Immature natural killer cell (primary cell): Measurements from ENCODE around the gene ANO4. TPM values are rescaled to one million over a fixed set of nuclear protein-coding genes. Genes with fewer than 3 reads are reported as not detected.
"Not testable (repeated sequence)": the region's sequence is repeated elsewhere in the genome, so short reads cannot be mapped to it uniquely, and the experiment has no call there.

ENCODE experiments used
- DNase-seq, 3 donors: peaks; one replicate each; pipeline ENCODE4 v3.0.0; 2022; ENCODE audit warnings: mixed read lengths in 1 of 3
- H3K27ac Mint-ChIP-seq, 6 donors: one replicate each; pipeline ENCODE4 v1.8.0; 2020; ENCODE audit warnings: mixed read lengths in 6 of 6, mild to moderate bottlenecking in 5 of 6, inconsistent platforms in 4 of 6, moderate library complexity in 3 of 6
- H3K27me3 Mint-ChIP-seq, 3 donors: one replicate each; pipeline ENCODE4 v1.8.0; 2020 to 2021; ENCODE audit warnings: low read depth in 3 of 3, mild to moderate bottlenecking in 3 of 3, mixed read lengths in 3 of 3, moderate library complexity in 3 of 3, inconsistent platforms in 1 of 3
- H3K36me3 Mint-ChIP-seq, 3 donors: one replicate each; pipeline ENCODE4 v1.8.0; 2020; ENCODE audit warnings: mixed read lengths in 3 of 3, inconsistent platforms in 2 of 3, mild to moderate bottlenecking in 2 of 3
- H3K4me1 Mint-ChIP-seq, 2 donors: one replicate each; pipeline ENCODE4 v1.8.0; 2020; ENCODE audit warnings: inconsistent platforms in 2 of 2, mild to moderate bottlenecking in 2 of 2, mixed read lengths in 2 of 2, moderate library complexity in 1 of 2
- H3K4me3 Mint-ChIP-seq, 5 donors: one replicate each; pipeline ENCODE4 v1.8.0; 2020; ENCODE audit warnings: mild to moderate bottlenecking in 5 of 5, mixed read lengths in 5 of 5, inconsistent platforms in 3 of 5, moderate library complexity in 3 of 5
- H3K9me3 Mint-ChIP-seq, 6 donors: one replicate each; pipeline ENCODE4 v1.8.0; 2020; ENCODE audit warnings: mild to moderate bottlenecking in 6 of 6, mixed read lengths in 6 of 6, inconsistent platforms in 4 of 6, moderate library complexity in 3 of 6
- polyA plus RNA-seq, 3 donors: library from polyadenylated mRNA; unstranded; fragments of 300-500 nt; fragmentation: Illumina TruSeq; gene quantifications; one replicate each; pipeline ENCODE4 v1.2.3, GENCODE V29; 2021

The ANO4 gene
- polyA plus RNA-seq, 3 donors from 2014 or later, result not detected

DNA sequence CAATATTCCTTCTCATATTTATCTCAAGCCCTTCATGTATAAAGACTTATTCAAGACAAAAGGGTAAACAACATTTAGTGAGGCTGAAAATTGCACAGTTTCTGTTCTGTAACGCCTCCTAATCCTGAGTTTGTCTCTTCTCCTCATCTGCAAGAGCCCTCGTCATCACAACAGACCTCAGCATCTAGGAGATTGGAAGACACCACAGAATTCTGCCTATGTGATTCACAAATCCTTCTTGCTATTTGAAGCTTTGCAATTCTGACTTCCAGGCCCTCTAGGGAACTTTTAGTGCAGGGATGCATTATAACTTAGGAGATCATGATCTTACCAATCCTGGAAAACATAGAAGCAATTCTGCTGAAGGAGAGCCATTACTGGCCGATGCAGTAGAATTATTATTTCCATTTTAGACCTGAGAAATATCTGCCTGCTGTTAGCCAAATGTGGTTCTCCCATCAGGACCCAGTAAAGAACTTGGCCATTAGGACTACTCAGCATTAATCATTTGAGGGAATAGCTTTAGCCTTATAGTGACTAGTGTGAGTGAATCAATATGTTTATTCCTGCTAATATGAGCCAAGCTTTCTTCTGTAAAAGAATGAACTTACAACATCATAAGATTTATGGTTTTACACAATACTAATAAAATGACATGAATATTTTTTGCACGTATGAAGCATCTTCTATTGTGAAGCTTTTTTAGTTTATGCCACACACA is 119.5 kb downstream of the ANO4 start:
- no peaks in the 10 kb centered on the region for H3K27me3 Mint-ChIP-seq
- no peaks in the 10 kb centered on the region for H3K36me3 Mint-ChIP-seq
- no peaks in the 10 kb centered on the region for H3K4me1 Mint-ChIP-seq
- no peak for DNase-seq
- H3K9me3 Mint-ChIP-seq, result peaks cover 0 to 4% (median under 1%) of the 10 kb centered on the region in 6 donors
- no peak overlapping the region for H3K27ac Mint-ChIP-seq
- no peak overlapping the region for H3K4me3 Mint-ChIP-seq

DNA sequence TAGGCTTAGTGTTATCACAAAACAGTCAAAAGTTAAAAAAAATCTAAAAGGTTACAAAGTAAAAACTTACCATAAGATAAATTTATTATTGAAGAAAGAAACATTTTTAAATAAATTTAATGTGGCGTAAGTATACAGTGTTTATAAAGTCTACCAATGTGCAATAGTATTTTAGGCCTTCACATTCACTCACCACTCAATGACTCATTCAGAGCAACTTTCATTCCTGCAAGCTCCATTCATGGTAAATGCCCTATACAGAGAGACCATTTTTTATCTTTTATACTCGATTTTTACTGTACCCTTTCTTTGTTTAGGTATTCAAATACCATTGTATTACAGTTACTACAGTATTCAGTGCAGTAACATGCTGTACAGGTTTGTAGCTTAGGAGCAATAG is 124.5 kb downstream of the ANO4 start:
- DNase-seq, result no peak
- no peaks in the 10 kb centered on the region for H3K36me3 Mint-ChIP-seq
- no peak overlapping the region for H3K4me3 Mint-ChIP-seq
- H3K9me3 Mint-ChIP-seq, result peaks cover 0 to 6% (median 2%) of the 10 kb centered on the region in 6 donors
- no peaks in the 10 kb centered on the region for H3K4me1 Mint-ChIP-seq
- H3K27me3 Mint-ChIP-seq, result peaks cover 0 to 4% (median 0%) of the 10 kb centered on the region in 3 donors
- H3K27ac Mint-ChIP-seq, result no peak overlapping the region

DNA sequence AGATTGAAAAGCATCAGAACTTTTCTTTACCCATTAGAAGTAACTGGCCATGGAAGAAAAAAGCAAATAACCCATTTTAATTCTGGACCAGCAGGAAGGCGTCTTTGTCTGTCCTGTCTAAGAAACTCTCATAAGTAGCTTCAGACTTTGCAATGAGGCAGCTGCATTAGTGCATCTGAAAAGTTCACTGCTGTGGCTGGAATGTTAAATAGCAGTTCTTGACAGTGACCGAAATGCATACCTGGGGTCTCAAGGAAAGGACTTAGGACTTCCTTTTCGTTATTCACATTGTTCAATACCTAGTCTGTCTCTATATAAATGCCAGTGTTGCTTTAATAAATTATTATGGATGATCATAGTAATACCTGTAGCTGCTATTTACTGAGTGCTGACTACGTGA is 125.9 kb downstream of the ANO4 start:
- Mint-ChIP-seq H3K27me3 (peaks cover 0 to 4% (median 0%) of the 10 kb centered on the region in 3 donors), H3K4me3 (no peak overlapping the region), H3K36me3 (no peaks in the 10 kb centered on the region), H3K9me3 (peaks cover 0 to 6% (median 2%) of the 10 kb centered on the region in 6 donors), H3K27ac (no peak overlapping the region), H3K4me1 (no peaks in the 10 kb centered on the region)
- no peak for DNase-seq

DNA sequence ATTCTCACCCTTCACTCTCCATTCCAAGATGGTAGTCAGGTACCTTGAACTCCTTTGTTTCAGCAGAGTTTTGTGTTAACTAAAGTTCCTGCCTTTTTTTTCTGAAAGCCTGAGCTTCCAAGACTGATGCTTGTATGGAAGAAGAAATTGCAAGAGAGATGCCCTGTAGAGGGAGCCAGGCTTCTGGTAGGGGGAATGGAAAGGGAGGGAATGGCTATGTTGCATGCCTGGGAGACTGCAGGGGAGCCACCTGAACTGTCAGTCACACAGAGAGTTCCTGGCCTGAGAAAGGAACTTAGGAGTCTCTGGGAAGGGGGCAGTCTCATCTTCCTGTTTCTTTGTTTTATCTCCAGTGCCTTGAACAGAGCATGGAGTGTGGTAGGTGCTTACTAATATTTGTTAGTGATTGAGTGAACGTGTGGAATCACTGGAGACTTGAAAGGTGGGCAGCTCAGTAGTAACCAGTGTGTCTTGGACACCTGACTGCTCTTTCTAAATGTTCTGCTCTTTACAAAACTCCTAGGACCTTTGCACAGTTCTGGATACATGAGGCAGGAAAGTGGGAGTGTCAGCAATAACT is 132.2 kb downstream of the ANO4 start:
- DNase-seq, result no peak
- H3K27me3 Mint-ChIP-seq, result peaks cover 0 to 2% (median 0%) of the 10 kb centered on the region in 3 donors
- H3K4me1 Mint-ChIP-seq, result no peaks in the 10 kb centered on the region
- no peak overlapping the region for H3K4me3 Mint-ChIP-seq
- no peaks in the 10 kb centered on the region for H3K36me3 Mint-ChIP-seq
- H3K9me3 Mint-ChIP-seq, result peaks cover 0 to 6% (median 2%) of the 10 kb centered on the region in 6 donors
- no peak overlapping the region for H3K27ac Mint-ChIP-seq

DNA sequence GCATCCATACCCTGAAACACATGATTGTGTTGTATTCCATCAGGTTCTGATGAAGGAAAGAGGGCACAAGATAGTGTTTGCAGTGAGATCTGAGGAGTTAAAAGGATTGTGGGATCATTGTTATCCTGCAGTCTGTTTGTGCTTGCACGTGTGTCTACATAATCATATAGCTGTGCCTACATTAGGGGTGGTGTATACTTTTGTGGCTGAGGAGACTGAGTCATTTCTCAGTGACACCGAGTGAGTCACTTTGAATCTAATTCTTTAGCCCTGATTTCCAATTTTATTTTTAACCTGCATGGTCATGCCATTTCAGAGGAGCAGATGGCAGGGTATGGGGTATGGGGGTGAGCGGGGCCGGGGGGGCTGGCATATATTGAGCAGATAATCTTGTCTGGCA is 133.2 kb downstream of the ANO4 start:
- no peak for DNase-seq
- Mint-ChIP-seq H3K36me3 (no peaks in the 10 kb centered on the region), H3K27ac (no peak overlapping the region), H3K9me3 (peaks cover 0 to 15% (median 2%) of the 10 kb centered on the region in 6 donors), H3K4me3 (no peak overlapping the region), H3K27me3 (peaks cover 0 to 2% (median 0%) of the 10 kb centered on the region in 3 donors), H3K4me1 (no peaks in the 10 kb centered on the region)

DNA sequence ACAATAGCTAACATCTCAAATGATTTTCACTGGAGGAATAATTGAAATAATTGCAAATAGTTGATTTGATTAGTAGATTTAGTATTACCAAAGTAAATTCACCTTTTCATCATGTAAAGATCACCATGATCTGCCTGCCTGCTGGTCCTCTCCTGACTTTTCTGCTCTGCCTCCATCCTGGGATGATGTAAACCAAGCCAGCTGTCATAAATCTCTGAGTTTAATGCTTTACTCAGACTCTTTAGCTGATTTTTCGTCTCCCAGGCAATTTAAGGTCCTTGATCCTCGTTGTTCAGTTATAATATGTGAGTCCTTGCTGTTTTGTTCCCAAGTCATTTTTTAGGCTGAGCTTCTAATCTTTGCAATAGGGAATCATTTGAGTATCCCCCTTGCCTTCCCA is 138.0 kb downstream of the ANO4 start:
- Mint-ChIP-seq H3K9me3 (peaks cover 0 to 24% (median 9%) of the 10 kb centered on the region in 6 donors), H3K4me1 (no peaks in the 10 kb centered on the region), H3K4me3 (no peak overlapping the region), H3K36me3 (no peaks in the 10 kb centered on the region), H3K27ac (no peak overlapping the region), H3K27me3 (peaks cover 0 to 1% (median 0%) of the 10 kb centered on the region in 3 donors)
- DNase-seq, result no peak

DNA sequence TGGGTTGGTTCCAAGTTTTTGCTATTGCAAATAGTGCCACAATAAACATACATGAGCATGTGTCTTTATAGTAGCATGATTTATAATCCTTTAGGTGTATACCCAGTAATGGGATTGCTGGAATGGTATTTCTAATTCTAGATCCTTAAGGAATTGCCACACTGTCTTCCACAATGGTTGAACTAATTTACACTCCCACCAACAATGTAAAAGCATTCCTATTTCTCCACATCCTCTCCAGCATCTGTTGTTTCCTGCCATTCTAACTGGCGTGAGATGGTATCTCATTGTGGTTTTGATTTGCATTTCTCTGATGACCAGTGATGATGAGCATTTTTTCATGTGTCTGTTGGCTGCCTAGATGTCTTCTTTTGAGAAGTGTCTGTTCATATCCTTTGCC is 139.0 kb downstream of the ANO4 start:
- H3K36me3 Mint-ChIP-seq, H3K27ac Mint-ChIP-seq, DNase-seq, H3K27me3 Mint-ChIP-seq, H3K4me3 Mint-ChIP-seq, H3K4me1 Mint-ChIP-seq: not testable (repeated sequence)
- H3K9me3 Mint-ChIP-seq, result peaks cover 0 to 31% (median 9%) of the 10 kb centered on the region in 6 donors

DNA sequence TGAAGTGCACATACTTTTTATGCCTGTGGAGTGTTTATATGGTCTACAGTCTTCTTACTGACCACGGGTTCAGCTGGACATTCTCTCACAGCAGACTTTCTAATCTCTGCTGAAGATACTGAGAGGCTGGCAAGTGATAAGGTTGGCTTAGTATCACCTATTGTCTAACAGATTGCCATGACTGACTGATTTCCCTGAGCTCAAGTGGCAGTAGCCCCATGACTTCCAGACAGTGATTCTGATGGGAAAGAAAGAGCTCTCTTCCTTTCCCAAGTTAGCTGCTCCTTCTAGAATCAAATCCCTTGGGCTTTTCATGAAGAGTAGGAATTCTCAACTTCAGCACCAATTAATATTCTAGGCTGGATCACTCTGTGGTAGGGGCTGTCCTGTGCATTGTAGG is 141.4 kb downstream of the ANO4 start:
- H3K27me3 Mint-ChIP-seq, result no peaks in the 10 kb centered on the region

DNA sequence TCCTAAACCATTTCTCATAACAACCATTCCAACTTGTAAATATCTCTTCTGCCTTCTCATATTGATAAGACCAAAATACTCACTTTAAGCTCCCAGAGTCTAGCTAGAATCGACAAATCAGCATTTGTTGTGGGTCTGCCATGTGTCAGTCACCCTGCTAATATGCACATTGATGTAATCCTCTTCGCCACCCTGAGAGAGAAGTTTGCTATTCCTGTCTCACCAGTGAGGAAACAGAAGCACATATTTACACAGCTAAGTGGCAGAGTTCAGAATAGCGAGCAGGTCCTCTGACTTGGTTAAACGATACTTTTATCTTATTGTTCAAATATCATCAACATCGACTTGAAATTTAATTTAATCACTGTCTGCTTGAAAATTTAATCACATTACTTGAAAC is 142.1 kb downstream of the ANO4 start:
- DNase-seq, result no peak
- no peak overlapping the region for H3K27ac Mint-ChIP-seq
- no peaks in the 10 kb centered on the region for H3K27me3 Mint-ChIP-seq
- no peaks in the 10 kb centered on the region for H3K4me1 Mint-ChIP-seq
- H3K4me3 Mint-ChIP-seq, result no peak overlapping the region
- H3K36me3 Mint-ChIP-seq, result no peaks in the 10 kb centered on the region
- H3K9me3 Mint-ChIP-seq, result peaks cover 0 to 36% (median 9%) of the 10 kb centered on the region in 6 donors

More for the DNA sequence above, 141.4 kb downstream of the ANO4 start:
- H3K36me3 Mint-ChIP-seq, result no peaks in the 10 kb centered on the region
- no peaks in the 10 kb centered on the region for H3K4me1 Mint-ChIP-seq
- H3K4me3 Mint-ChIP-seq, result no peak overlapping the region
- DNase-seq, result no peak
- H3K27ac Mint-ChIP-seq, result no peak overlapping the region
- H3K9me3 Mint-ChIP-seq, result peaks cover 0 to 36% (median 9%) of the 10 kb centered on the region in 6 donors

DNA sequence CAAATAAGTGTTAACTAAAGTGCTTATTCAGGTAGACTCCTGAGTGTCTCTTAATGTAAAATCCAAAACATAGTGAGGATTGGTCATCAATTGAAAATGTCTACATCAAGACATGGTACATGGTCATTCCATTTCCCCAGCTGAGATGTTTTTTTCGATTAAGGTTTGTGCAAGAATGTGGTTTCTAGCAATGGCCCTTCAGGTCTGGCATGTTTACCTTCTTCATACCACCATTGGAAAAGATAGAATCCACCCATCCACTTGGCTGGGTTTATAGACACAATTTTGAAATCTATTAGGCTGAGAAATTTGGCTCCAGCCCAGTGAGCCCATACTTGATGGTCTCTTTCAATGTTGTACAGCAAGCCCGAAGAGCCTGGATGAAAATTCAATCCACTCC is 145.9 kb downstream of the ANO4 start:
- Mint-ChIP-seq H3K4me1 (no peaks in the 10 kb centered on the region), H3K27me3 (no peaks in the 10 kb centered on the region), H3K27ac (no peak overlapping the region), H3K4me3 (no peak overlapping the region), H3K36me3 (no peaks in the 10 kb centered on the region), H3K9me3 (peaks cover 0 to 26% (median 4%) of the 10 kb centered on the region in 6 donors)
- DNase-seq, result no peak

DNA sequence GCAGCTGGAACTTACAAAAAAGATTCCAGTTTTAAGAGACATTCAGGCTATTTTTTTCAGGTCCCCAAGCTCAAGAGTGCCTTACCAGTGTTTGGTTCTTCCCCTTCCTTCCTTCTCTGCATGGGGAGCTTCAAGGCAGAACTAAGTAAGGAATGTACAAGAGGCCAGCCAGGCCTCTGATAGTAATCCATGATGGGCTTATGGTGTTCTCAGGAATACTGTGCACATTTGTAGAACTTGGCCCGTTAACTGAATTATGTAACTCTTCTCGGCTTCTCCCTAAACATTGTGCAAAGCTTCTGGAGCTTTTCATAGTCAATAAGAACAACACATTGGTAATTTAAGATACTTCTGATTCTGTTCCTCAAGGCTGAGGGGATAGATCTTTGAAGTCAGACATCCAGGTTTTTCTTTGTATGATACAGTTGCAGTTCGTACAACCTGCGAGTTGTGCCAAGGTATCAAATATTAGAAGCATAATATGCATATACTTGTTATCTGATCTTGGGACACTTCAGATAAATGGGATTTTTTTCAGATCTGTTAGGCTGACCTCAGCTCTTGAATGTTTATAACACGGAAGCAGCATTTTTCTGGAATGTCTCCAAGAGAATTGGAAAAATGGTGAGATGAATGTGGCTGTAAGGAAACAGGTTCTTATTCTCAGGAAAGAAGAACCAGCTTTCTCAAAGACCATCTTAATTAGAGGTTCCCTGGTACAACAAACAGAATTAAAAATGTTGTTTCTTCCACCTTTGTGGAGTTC is 148.6 kb downstream of the ANO4 start:
- no peak overlapping the region for H3K4me3 Mint-ChIP-seq
- no peaks in the 10 kb centered on the region for H3K36me3 Mint-ChIP-seq

DNA sequence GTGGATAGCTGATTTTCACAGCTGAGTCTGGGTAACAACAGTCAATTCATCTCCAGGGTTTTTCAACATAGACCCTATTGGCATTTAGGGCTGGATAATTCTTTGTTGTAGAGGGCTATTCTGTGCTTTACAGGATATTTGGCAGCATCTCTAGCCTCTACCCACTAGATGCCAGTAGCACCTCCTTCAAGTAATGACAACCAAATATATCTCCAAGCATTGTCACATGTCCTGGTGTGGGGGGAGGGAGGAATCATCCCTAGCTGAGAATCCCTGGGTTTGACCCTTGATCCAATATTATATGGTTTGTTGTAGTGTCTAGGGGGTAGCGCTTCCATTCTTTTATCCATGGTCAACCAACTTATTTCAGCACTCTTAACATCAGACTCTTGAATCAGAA is 157.2 kb downstream of the ANO4 start:
- DNase-seq, result no peak
- Mint-ChIP-seq H3K27me3 (peaks cover 0 to 2% (median 0%) of the 10 kb centered on the region in 3 donors), H3K4me3 (no peak overlapping the region), H3K36me3 (no peaks in the 10 kb centered on the region), H3K9me3 (peaks cover 0 to 3% (median 0%) of the 10 kb centered on the region in 6 donors), H3K4me1 (no peaks in the 10 kb centered on the region), H3K27ac (no peak overlapping the region)

More for the DNA sequence above, 148.6 kb downstream of the ANO4 start:
- peaks cover 0 to 13% (median 3%) of the 10 kb centered on the region in 6 donors for H3K9me3 Mint-ChIP-seq
- no peaks in the 10 kb centered on the region for H3K27me3 Mint-ChIP-seq
- no peaks in the 10 kb centered on the region for H3K4me1 Mint-ChIP-seq
- DNase-seq, result no peak
- no peak overlapping the region for H3K27ac Mint-ChIP-seq

DNA sequence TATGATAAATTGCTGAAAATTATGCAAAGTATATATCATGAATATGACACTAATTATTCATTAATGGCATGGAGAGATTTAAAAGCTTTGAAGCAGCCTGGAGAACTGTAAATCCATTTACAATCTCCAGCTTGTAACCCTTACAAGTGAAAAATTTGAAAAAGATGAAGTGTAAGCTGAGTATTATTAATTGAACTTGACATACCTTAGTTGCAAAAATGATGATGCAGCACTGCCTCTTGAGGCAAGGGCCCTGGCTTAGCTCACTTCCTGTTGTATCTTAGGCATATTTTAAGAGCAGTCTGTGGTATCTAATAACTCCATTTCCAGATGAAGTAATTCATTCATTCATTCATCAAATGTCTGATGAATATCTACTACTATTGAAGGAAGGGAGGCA is 158.6 kb downstream of the ANO4 start:
- Mint-ChIP-seq H3K27me3 (peaks cover 0 to 2% (median 2%) of the 10 kb centered on the region in 3 donors), H3K4me1 (no peaks in the 10 kb centered on the region), H3K9me3 (peaks cover 0 to 6% (median under 1%) of the 10 kb centered on the region in 6 donors), H3K27ac (no peak overlapping the region), H3K36me3 (no peaks in the 10 kb centered on the region), H3K4me3 (no peak overlapping the region)
- no peak for DNase-seq

DNA sequence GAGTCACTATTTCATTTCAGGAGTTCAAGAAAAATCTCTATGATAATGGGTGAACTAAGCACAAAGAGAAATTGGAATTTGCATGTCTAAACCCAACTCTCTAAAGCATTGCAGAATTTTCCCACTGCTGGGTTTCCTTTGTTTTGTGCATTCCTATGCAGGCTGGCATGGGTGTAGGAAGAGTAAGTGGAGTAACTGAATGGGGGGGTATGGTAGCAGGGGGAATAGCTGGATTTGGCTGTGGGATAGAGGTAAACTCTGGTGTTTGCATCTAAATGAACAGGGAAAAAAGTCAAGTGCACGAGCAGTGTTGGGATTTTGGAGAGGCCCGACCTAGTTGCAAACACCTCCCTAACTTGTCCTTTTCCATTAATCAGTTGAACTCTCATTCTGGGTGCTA is 159.1 kb downstream of the ANO4 start:
- peaks cover 0 to 2% (median 2%) of the 10 kb centered on the region in 3 donors for H3K27me3 Mint-ChIP-seq
- H3K36me3 Mint-ChIP-seq, result no peaks in the 10 kb centered on the region
- H3K4me1 Mint-ChIP-seq, result no peaks in the 10 kb centered on the region
- H3K9me3 Mint-ChIP-seq, result peaks cover 0 to 7% (median 2%) of the 10 kb centered on the region in 6 donors
- H3K4me3 Mint-ChIP-seq, result no peak overlapping the region
- DNase-seq, result no peak
- H3K27ac Mint-ChIP-seq, result no peak overlapping the region
